CD4-positive, CD25-positive, alpha-beta regulatory T cell (primary cell): ENCODE data around the gene RASSF8. TPM values are rescaled to one million over a fixed set of nuclear protein-coding genes. Genes with fewer than 3 reads are reported as not detected.

ENCODE experiments used
- ATAC-seq, 2 donors: fragments of 150-1000 bp; cut with Tn5 transposase; one replicate each; pipeline ENCODE4 v1.10.0; 2021; ENCODE audit warnings: low read depth in 2 of 2, moderate number of reproducible peaks in 2 of 2, moderate library complexity in 1 of 2
- DNase-seq, 3 donors: peaks; one replicate each; pipeline versions ENCODE4 v3.0.0 to v3.0.0-alpha.2; 2012 to 2022; ENCODE audit warnings: mixed read lengths in 1 of 3
- H3K27ac ChIP-seq: one replicate; pipeline ENCODE4 v1.7.0; 2013; ENCODE audit warnings: mild to moderate bottlenecking, low read length; ENCODE audit not compliant: insufficient read depth, poor library complexity, severe bottlenecking
- H3K27me3 ChIP-seq: one replicate; pipeline ENCODE4 v1.7.0; 2013; ENCODE audit warnings: low read length; ENCODE audit not compliant: control insufficient read depth, insufficient read depth
- H3K36me3 ChIP-seq: one replicate; pipeline ENCODE4 v1.7.0; 2013; ENCODE audit warnings: mild to moderate bottlenecking, low read length, moderate library complexity; ENCODE audit not compliant: control insufficient read depth, insufficient read depth
- H3K4me1 ChIP-seq: 2 replicates; pipeline ENCODE4 v1.7.0; 2013; ENCODE audit warnings: mild to moderate bottlenecking, low read length; ENCODE audit not compliant: insufficient read depth, control insufficient read depth, poor library complexity, severe bottlenecking
- H3K4me3 ChIP-seq: one replicate; pipeline ENCODE4 v1.7.0; 2013; ENCODE audit warnings: low read depth, mild to moderate bottlenecking, low read length, moderate library complexity
- H3K9me3 ChIP-seq, 2 experiments: 1 replicate in 1 of 2; 2 replicates in 1 of 2; pipeline ENCODE4 v1.7.0; 2013; ENCODE audit warnings: low read length in 2 of 2, mild to moderate bottlenecking in 1 of 2, moderate library complexity in 1 of 2; ENCODE audit not compliant: control insufficient read depth in 2 of 2
- H3K27ac Mint-ChIP-seq, 3 donors: one replicate each; pipeline ENCODE4 v1.8.0; 2020 to 2022; ENCODE audit warnings: mild to moderate bottlenecking in 3 of 3, mixed read lengths in 3 of 3, moderate library complexity in 2 of 3
- H3K27me3 Mint-ChIP-seq: one replicate; pipeline ENCODE4 v1.8.0; 2022; ENCODE audit warnings: mild to moderate bottlenecking, mixed read lengths
- H3K36me3 Mint-ChIP-seq: one replicate; pipeline ENCODE4 v1.8.0; 2020; ENCODE audit warnings: mixed read lengths
- H3K4me1 Mint-ChIP-seq, 4 donors: one replicate each; pipeline ENCODE4 v1.8.0; 2020 to 2022; ENCODE audit warnings: mixed read lengths in 4 of 4, mild to moderate bottlenecking in 1 of 4
- H3K4me3 Mint-ChIP-seq, 4 donors: one replicate each; pipeline ENCODE4 v1.8.0; 2020 to 2022; ENCODE audit warnings: mild to moderate bottlenecking in 4 of 4, mixed read lengths in 4 of 4, moderate library complexity in 3 of 4
- H3K9me3 Mint-ChIP-seq, 7 donors: one replicate each; pipeline ENCODE4 v1.8.0; 2020 to 2022; ENCODE audit warnings: mixed read lengths in 7 of 7, mild to moderate bottlenecking in 3 of 7, moderate library complexity in 2 of 7
- polyA plus RNA-seq, 4 donors: library from polyadenylated mRNA; unstranded; fragments of 300-500 nt; fragmentation: Illumina TruSeq; gene quantifications; one replicate each; pipeline ENCODE4 v1.2.3, GENCODE V29; 2021
- total RNA-seq: library from RNA; stranded (reverse); gene quantifications from one replicate; pipeline ENCODE4 v1.2.3, GENCODE V29; 2022

Gene RASSF8
- total and polyA plus RNA-seq, 5 donors from 2014 or later, result 0.20 TPM; not detected in 4

GRCh38 chr12:26122061-26122680 is 163.7 kb downstream of the RASSF8 start:
- H3K9me3 ChIP-seq, result no peaks in the 10 kb centered on the region
- ATAC-seq, result peak; percentile 35 to 36
- peaks cover 47% of the 10 kb centered on the region for H3K4me1 ChIP-seq
- Mint-ChIP-seq H3K4me1 (peaks cover 0 to 42% (median 24%) of the 10 kb centered on the region in 4 donors), H3K27ac (no peak overlapping the region), H3K27me3 (peaks cover 84% of the 10 kb centered on the region), H3K9me3 (peaks cover 0 to 2% (median 0%) of the 10 kb centered on the region in 7 donors), H3K36me3 (no peaks in the 10 kb centered on the region), H3K4me3 (peak overlapping the region; percentile 22 to 85 (median 67))
- peak overlapping the region; percentile 44 for H3K4me3 ChIP-seq
- no peak overlapping the region for H3K27ac ChIP-seq
- H3K36me3 ChIP-seq, result no peaks in the 10 kb centered on the region
- peaks cover 53% of the 10 kb centered on the region for H3K27me3 ChIP-seq
- DNase-seq, result peak in 2 of 3 donors; percentile 30 to 47

GRCh38 chr12:26122681-26123481 is 164.4 kb downstream of the RASSF8 start:
- H3K4me1 Mint-ChIP-seq, result peaks cover 0 to 47% (median 27%) of the 10 kb centered on the region in 4 donors
- peaks cover 60% of the 10 kb centered on the region for H3K27me3 ChIP-seq
- no peaks in the 10 kb centered on the region for H3K36me3 Mint-ChIP-seq
- H3K9me3 Mint-ChIP-seq, result peaks cover 0 to 6% (median 0%) of the 10 kb centered on the region in 7 donors
- H3K27ac ChIP-seq, result no peak overlapping the region
- no peak overlapping the region for H3K27ac Mint-ChIP-seq
- no peaks in the 10 kb centered on the region for H3K36me3 ChIP-seq
- peak overlapping the region; percentile 32 for H3K4me3 ChIP-seq
- peak overlapping the region; percentile 84 to 89 (median 87) for H3K4me3 Mint-ChIP-seq
- peaks cover 47% of the 10 kb centered on the region for H3K4me1 ChIP-seq
- ATAC-seq, result peak in 1 of 2 donors; percentile 10
- peak in 1 of 3 donors; percentile 25 for DNase-seq
- H3K27me3 Mint-ChIP-seq, result peaks cover 84% of the 10 kb centered on the region
- H3K9me3 ChIP-seq, result no peaks in the 10 kb centered on the region

GRCh38 chr12:26123482-26123980 is 165.0 kb downstream of the RASSF8 start:
- peaks cover 0 to 6% (median 0%) of the 10 kb centered on the region in 7 donors for H3K9me3 Mint-ChIP-seq
- Histone ChIP-seq H3K9me3 (no peaks in the 10 kb centered on the region), H3K36me3 (no peaks in the 10 kb centered on the region), H3K4me3 (peak overlapping the region; percentile 32), H3K27me3 (peaks cover 61% of the 10 kb centered on the region), H3K4me1 (peaks cover 47% of the 10 kb centered on the region), H3K27ac (no peak overlapping the region)
- H3K4me3 Mint-ChIP-seq, result peak overlapping the region; percentile 84 to 89 (median 87)
- no peak for ATAC-seq
- H3K27me3 Mint-ChIP-seq, result peaks cover 85% of the 10 kb centered on the region
- DNase-seq, result no peak
- H3K4me1 Mint-ChIP-seq, result peaks cover 0 to 47% (median 27%) of the 10 kb centered on the region in 4 donors
- H3K27ac Mint-ChIP-seq, result no peak overlapping the region
- H3K36me3 Mint-ChIP-seq, result no peaks in the 10 kb centered on the region

- Mint-ChIP-seq H3K36me3 (no peaks in the 10 kb centered on the region), H3K27me3 (peaks cover 88% of the 10 kb centered on the region), H3K9me3 (peaks cover 0 to 6% (median 0%) of the 10 kb centered on the region in 7 donors), H3K4me3 (peak within 1 kb of the TSS; percentile 81 to 90 (median 84)), H3K4me1 (peaks cover 0 to 47% (median 22%) of the 10 kb centered on the region in 4 donors), H3K27ac (no peak within 1 kb of the TSS)
- DNase-seq (no peak), ATAC-seq (no peak)
- H3K27ac ChIP-seq, result no peak within 1 kb of the TSS
- peak within 1 kb of the TSS; percentile 58 for H3K4me3 ChIP-seq
- no peaks in the 10 kb centered on the region for H3K36me3 ChIP-seq
- peaks cover 47% of the 10 kb centered on the region for H3K4me1 ChIP-seq
- no peaks in the 10 kb centered on the region for H3K9me3 ChIP-seq
- H3K27me3 ChIP-seq, result peaks cover 62% of the 10 kb centered on the region
These were observed 166.2 kb downstream of the RASSF8 start, which contains the start of gene BHLHE41 for GRCh38 chr12:26124446-26125399. TSS of gene BHLHE41 (minus strand) at chr12:26125037. CDS start at chr12:26124779, 258 bp downstream.

- H3K4me3 ChIP-seq, result peak overlapping the region; percentile 41
- peaks cover 47% of the 10 kb centered on the region for H3K4me1 ChIP-seq
- Mint-ChIP-seq H3K4me3 (peak overlapping the region; percentile 77 to 90 (median 81)), H3K36me3 (no peaks in the 10 kb centered on the region), H3K9me3 (peaks cover 0 to 6% (median 0%) of the 10 kb centered on the region in 7 donors), H3K27ac (no peak overlapping the region), H3K4me1 (peaks cover 0 to 47% (median 22%) of the 10 kb centered on the region in 4 donors), H3K27me3 (peaks cover 90% of the 10 kb centered on the region)
- ATAC-seq (peak in 1 of 2 donors; percentile 8), DNase-seq (peak in 2 of 3 donors; percentile 24 to 27)
- no peaks in the 10 kb centered on the region for H3K9me3 ChIP-seq
- H3K36me3 ChIP-seq, result no peaks in the 10 kb centered on the region
- H3K27ac ChIP-seq, result no peak overlapping the region
- peaks cover 58% of the 10 kb centered on the region for H3K27me3 ChIP-seq
These were observed 167.2 kb downstream of the RASSF8 start for GRCh38 chr12:26125400-26126339.

GRCh38 chr12:26126340-26127284 is 168.1 kb downstream of the RASSF8 start:
- peak; percentile 9 to 10 for ATAC-seq
- no peak overlapping the region for H3K27ac ChIP-seq
- peak in 1 of 3 donors; percentile 45 for DNase-seq
- H3K4me3 ChIP-seq, result peak overlapping the region; percentile 41
- Mint-ChIP-seq H3K4me3 (peak overlapping the region; percentile 40 to 77 (median 74)), H3K27me3 (peaks cover 86% of the 10 kb centered on the region), H3K36me3 (no peaks in the 10 kb centered on the region), H3K9me3 (peaks cover 0 to 6% (median 0%) of the 10 kb centered on the region in 7 donors), H3K27ac (no peak overlapping the region), H3K4me1 (peaks cover 0 to 44% (median 20%) of the 10 kb centered on the region in 4 donors)
- peaks cover 46% of the 10 kb centered on the region for H3K4me1 ChIP-seq
- no peaks in the 10 kb centered on the region for H3K36me3 ChIP-seq
- H3K9me3 ChIP-seq, result no peaks in the 10 kb centered on the region
- peaks cover 58% of the 10 kb centered on the region for H3K27me3 ChIP-seq
